ENCODE data around the gene CRLF1.
A peak's percentile ranks its signal among the peaks of the same experiment; 100 is the strongest.

Gene CRLF1

DNA sequence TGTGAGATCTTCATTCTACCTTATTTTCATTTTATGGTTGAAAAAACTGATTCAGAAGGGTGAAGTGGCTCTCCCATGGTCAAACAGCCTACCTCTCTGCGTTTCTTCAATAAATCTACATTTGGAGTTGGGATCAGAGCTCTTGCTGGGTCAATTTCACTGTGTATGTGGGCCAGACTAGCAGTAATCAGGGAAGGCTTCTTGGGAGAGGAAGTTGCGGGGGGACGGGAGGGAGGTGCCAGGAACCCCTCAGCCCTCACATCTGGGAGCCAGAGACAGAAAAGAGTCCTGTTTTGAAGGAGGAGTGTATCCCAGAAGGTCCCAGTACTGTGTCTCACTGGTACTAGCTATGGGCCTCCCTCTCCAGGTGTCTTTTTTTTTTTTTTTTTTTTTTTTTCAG lies 48.0 kb downstream of the CRLF1 start:
- Mint-ChIP-seq H3K27ac (peak overlapping the region; percentile 89), H3K4me1 (ENCODE audit: low read depth) (peaks cover 24% of the 10 kb centered on the region), H3K4me3 (peak overlapping the region; percentile 83), H3K36me3 (ENCODE audit: low read depth) (peaks cover 43% of the 10 kb centered on the region), H3K9me3 (no peaks in the 10 kb centered on the region), H3K27me3 (no peaks in the 10 kb centered on the region)
- intact Hi-C loops (cut with micrococcal nuclease), result no loop called here

DNA sequence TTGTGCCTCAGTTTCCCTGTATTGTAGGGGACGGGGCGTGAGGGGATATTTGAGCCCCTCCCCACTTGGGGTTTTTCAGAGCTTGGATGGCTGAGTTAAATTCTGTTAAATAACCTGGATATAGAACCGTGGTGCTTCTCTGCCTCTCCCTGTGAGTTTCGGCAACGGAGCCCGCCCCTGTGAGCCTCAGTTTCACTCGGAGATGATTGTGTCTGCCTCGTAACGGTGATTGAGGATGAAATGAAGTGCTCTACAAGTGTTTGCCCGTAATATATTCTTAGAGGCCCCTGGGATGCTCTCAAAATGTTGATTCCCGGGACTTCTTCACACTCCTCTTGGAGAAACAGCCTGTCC lies 48.4 kb downstream of the CRLF1 start:
- Mint-ChIP-seq H3K36me3 (ENCODE audit: low read depth) (peaks cover 39% of the 10 kb centered on the region), H3K4me3 (peak overlapping the region; percentile 83), H3K27ac (peak overlapping the region; percentile 89), H3K9me3 (no peaks in the 10 kb centered on the region), H3K27me3 (no peaks in the 10 kb centered on the region), H3K4me1 (ENCODE audit: low read depth) (peaks cover 24% of the 10 kb centered on the region)
- intact Hi-C loops (cut with micrococcal nuclease), result no loop called here

DNA sequence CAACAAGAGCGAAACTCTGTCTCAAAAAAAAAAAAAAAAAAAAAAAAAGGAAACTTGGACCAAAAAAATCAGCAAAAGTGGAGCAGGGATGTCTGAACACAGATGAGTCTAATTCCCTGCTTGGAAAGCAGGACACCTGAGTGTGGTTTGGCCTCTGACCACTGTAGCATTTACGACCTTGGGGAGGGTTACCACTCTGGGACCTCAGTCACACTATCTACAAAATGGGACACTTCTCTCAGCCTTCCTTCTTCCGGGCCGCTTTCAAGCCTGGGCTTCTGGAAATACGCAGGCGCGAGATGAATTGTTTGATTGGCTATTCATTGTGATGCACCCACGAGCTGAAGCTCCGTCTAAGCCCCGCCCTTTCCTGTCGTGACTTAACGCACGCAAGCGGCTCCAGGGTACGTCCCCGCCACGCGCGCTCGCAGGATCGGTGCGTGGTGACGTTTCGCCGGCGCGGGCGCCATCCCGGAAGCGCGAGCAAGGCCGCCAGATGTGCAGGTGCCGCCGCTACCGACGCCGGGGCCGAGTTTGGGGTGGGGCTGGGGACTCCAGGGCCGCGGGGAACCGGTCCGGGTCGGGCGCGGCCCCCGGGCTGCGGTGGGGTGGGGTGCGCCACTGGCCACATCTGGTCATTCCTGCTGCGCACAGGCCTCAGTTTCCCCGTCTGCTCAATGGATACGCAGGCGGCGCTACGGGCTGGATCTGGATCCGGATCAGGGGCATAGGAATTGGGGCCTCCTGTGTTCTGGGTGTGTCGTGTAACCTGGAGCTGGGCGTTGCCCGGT lies 49.0 kb downstream of the CRLF1 start, which contains the start of gene KXD1:
Gene KXD1, plus strand, starts transcription at position 460 of the 791 bp plus-strand sequence. CDS start 4,187 bp downstream, outside the sequence.
- H3K4me1 Mint-ChIP-seq (ENCODE audit: low read depth), result peaks cover 24% of the 10 kb centered on the region
- peak within 1 kb of the TSS; percentile 89 for H3K27ac Mint-ChIP-seq
- H3K27me3 Mint-ChIP-seq, result no peaks in the 10 kb centered on the region
- H3K4me3 Mint-ChIP-seq, result peak within 1 kb of the TSS; percentile 83
- intact Hi-C loops (cut with micrococcal nuclease), result loop anchor here (1.0 kb wide), 2 partner anchors 13 to 35 kb away; partner anchors contain the start of gene ELL
- H3K9me3 Mint-ChIP-seq, result no peaks in the 10 kb centered on the region
- peaks cover 33% of the 10 kb centered on the region for H3K36me3 Mint-ChIP-seq (ENCODE audit: low read depth)

GRCh38 chr19:18551631-18552030 lies 55.0 kb downstream of the CRLF1 start:
- Mint-ChIP-seq H3K27ac (no peak overlapping the region), H3K27me3 (no peaks in the 10 kb centered on the region), H3K4me1 (ENCODE audit: low read depth) (no peaks in the 10 kb centered on the region), H3K9me3 (no peaks in the 10 kb centered on the region), H3K36me3 (ENCODE audit: low read depth) (no peaks in the 10 kb centered on the region), H3K4me3 (no peak overlapping the region)
- intact Hi-C loops (cut with micrococcal nuclease), result no loop called here

GRCh38 chr19:18543814-18544475 lies 62.7 kb downstream of the CRLF1 start:
- Mint-ChIP-seq H3K27me3 (no peaks in the 10 kb centered on the region), H3K4me3 (peak overlapping the region; percentile 83), H3K9me3 (no peaks in the 10 kb centered on the region), H3K27ac (peak overlapping the region; percentile 92), H3K36me3 (ENCODE audit: low read depth) (peaks cover 31% of the 10 kb centered on the region), H3K4me1 (ENCODE audit: low read depth) (peaks cover 41% of the 10 kb centered on the region)
- intact Hi-C loops (cut with micrococcal nuclease), result loop anchor here (1.0 kb wide), 3 partner anchors 13 to 27 kb away; partner anchors contain the start of genes ELL, KXD1 and UBA52
